Measurements from ENCODE around the gene CCNB2.

- TF ChIP-seq POLR2A (IDR thresholded peaks at IDR 0.05; ENCODE audit: low read depth, low read length) (no peak), POLR2AphosphoS5 (IDR thresholded peaks at IDR 0.05; ENCODE audit: low read depth, low read length) (no peak), SPI1 (IDR thresholded peaks at IDR 0.05; ENCODE audit: low read depth, low read length) (no peak), PAX5 (IDR thresholded peaks at IDR 0.05; ENCODE audit: insufficient read depth, low read length, severe bottlenecking) (no peak), TAF1 (IDR thresholded peaks at IDR 0.05; ENCODE audit: low read depth, low read length) (no peak)
Observed at GRCh38 chr15:59119625-59120024, 14.7 kb downstream of the CCNB2 start.
